Subcutaneous abdominal adipose tissue (tissue), 5 donors: ENCODE measurements around the gene SIGLEC1.

Source experiments
- H3K27ac ChIP-seq: one replicate; pipeline ENCODE4 v1.7.0; 2013; ENCODE audit warnings: low read depth, mild to moderate bottlenecking, inconsistent platforms, low read length, moderate library complexity
- H3K27me3 ChIP-seq, 5 donors: one replicate each; pipeline ENCODE4 v1.7.0; 2013; ENCODE audit warnings: low read length in 5 of 5, inconsistent platforms in 1 of 5; ENCODE audit not compliant: control insufficient read depth in 5 of 5, insufficient read depth in 4 of 5
- H3K36me3 ChIP-seq, 5 donors: one replicate each; pipeline ENCODE4 v1.7.0; 2013; ENCODE audit warnings: low read length in 5 of 5; ENCODE audit not compliant: control insufficient read depth in 5 of 5, insufficient read depth in 5 of 5
- H3K4me1 ChIP-seq, 5 donors: one replicate each; pipeline ENCODE4 v1.7.0; 2013; ENCODE audit warnings: low read length in 5 of 5, mild to moderate bottlenecking in 3 of 5, moderate library complexity in 1 of 5; ENCODE audit not compliant: control insufficient read depth in 5 of 5, insufficient read depth in 5 of 5
- H3K4me3 ChIP-seq, 5 donors: one replicate each; pipeline ENCODE4 v1.7.0; 2013; ENCODE audit warnings: low read length in 5 of 5, low read depth in 1 of 5
- H3K9ac ChIP-seq, 5 donors: one replicate each; pipeline ENCODE4 v1.7.0; 2013; ENCODE audit warnings: low read length in 5 of 5, mild to moderate bottlenecking in 4 of 5, moderate library complexity in 3 of 5
- H3K9me3 ChIP-seq, 5 donors: one replicate each; pipeline ENCODE4 v1.7.0; 2013; ENCODE audit warnings: low read length in 5 of 5; ENCODE audit not compliant: control insufficient read depth in 5 of 5
- donor health status: healthy.
- donor health status: healthy.
- donor health status: healthy.
- donor health status: healthy.
- donor health status: healthy.

SIGLEC1 gene

GRCh38 chr20:3753501-3754275, 41.3 kb upstream of the SIGLEC1 start:
- Histone ChIP-seq H3K27me3 (no peaks in the 10 kb centered on the region), H3K27ac (no peak overlapping the region), H3K9ac (peak overlapping the region in 1 of 5 donors; percentile 50), H3K36me3 (peaks cover 0 to 61% (median 47%) of the 10 kb centered on the region in 5 donors), H3K4me1 (peaks cover 0 to 66% (median 48%) of the 10 kb centered on the region in 5 donors), H3K9me3 (no peaks in the 10 kb centered on the region), H3K4me3 (no peak overlapping the region)

GRCh38 chr20:3753098-3753497, 40.7 kb upstream of the SIGLEC1 start:
- Histone ChIP-seq H3K27me3 (no peaks in the 10 kb centered on the region), H3K4me1 (peaks cover 0 to 60% (median 43%) of the 10 kb centered on the region in 5 donors), H3K9me3 (no peaks in the 10 kb centered on the region), H3K27ac (no peak overlapping the region), H3K36me3 (peaks cover 0 to 62% (median 49%) of the 10 kb centered on the region in 5 donors), H3K9ac (peak overlapping the region in 1 of 5 donors; percentile 50), H3K4me3 (no peak overlapping the region)

- Histone ChIP-seq H3K4me3 (peak overlapping the region in 2 of 5 donors; percentile 22 to 38), H3K36me3 (peaks cover 0 to 67% (median 53%) of the 10 kb centered on the region in 5 donors), H3K27ac (no peak overlapping the region), H3K9ac (no peak overlapping the region), H3K9me3 (no peaks in the 10 kb centered on the region), H3K27me3 (no peaks in the 10 kb centered on the region), H3K4me1 (peaks cover 0 to 53% (median 36%) of the 10 kb centered on the region in 5 donors)
These were observed 40.0 kb upstream of the SIGLEC1 start for GRCh38 chr20:3752386-3752759.

- H3K9ac ChIP-seq: no peak overlapping the region
- H3K36me3 ChIP-seq: peaks cover 0 to 72% (median 59%) of the 10 kb centered on the region in 5 donors
- peaks cover 3 to 52% (median 35%) of the 10 kb centered on the region in 5 donors for H3K4me1 ChIP-seq
These were observed 39.4 kb upstream of the SIGLEC1 start for GRCh38 chr20:3751675-3752385.

GRCh38 chr20:3751305-3751674, 38.9 kb upstream of the SIGLEC1 start:
- H3K9ac ChIP-seq: no peak overlapping the region
- H3K27me3 ChIP-seq: peaks cover 0 to 3% (median 0%) of the 10 kb centered on the region in 5 donors
- no peaks in the 10 kb centered on the region for H3K9me3 ChIP-seq
- H3K4me1 ChIP-seq: peaks cover 3 to 46% (median 33%) of the 10 kb centered on the region in 5 donors
- no peak overlapping the region for H3K27ac ChIP-seq
- H3K4me3 ChIP-seq: no peak overlapping the region
- H3K36me3 ChIP-seq: peaks cover 0 to 76% (median 63%) of the 10 kb centered on the region in 5 donors

More at GRCh38 chr20:3751675-3752385, 39.4 kb upstream of the SIGLEC1 start:
- H3K27ac ChIP-seq: no peak overlapping the region
- H3K9me3 ChIP-seq: no peaks in the 10 kb centered on the region
- peak overlapping the region in 2 of 5 donors; percentile 22 to 38 for H3K4me3 ChIP-seq
- H3K27me3 ChIP-seq: peaks cover 0 to 2% (median 0%) of the 10 kb centered on the region in 5 donors

GRCh38 chr20:3749689-3750531, 37.5 kb upstream of the SIGLEC1 start:
- H3K4me1 ChIP-seq: peaks cover 3 to 37% (median 25%) of the 10 kb centered on the region in 5 donors
- H3K27me3 ChIP-seq: peaks cover 0 to 3% (median 0%) of the 10 kb centered on the region in 5 donors
- peaks cover 0 to 74% (median 66%) of the 10 kb centered on the region in 5 donors for H3K36me3 ChIP-seq
- H3K4me3 ChIP-seq: no peak overlapping the region
- no peak overlapping the region for H3K27ac ChIP-seq
- no peaks in the 10 kb centered on the region for H3K9me3 ChIP-seq
- H3K9ac ChIP-seq: no peak overlapping the region

GRCh38 chr20:3749087-3749688, 36.8 kb upstream of the SIGLEC1 start:
- peaks cover 0 to 3% (median 0%) of the 10 kb centered on the region in 5 donors for H3K27me3 ChIP-seq
- H3K4me1 ChIP-seq: peaks cover 3 to 32% (median 17%) of the 10 kb centered on the region in 5 donors
- H3K27ac ChIP-seq: no peak overlapping the region
- no peak overlapping the region for H3K4me3 ChIP-seq
- no peak overlapping the region for H3K9ac ChIP-seq
- H3K36me3 ChIP-seq: peaks cover 0 to 80% (median 66%) of the 10 kb centered on the region in 5 donors
- H3K9me3 ChIP-seq: no peaks in the 10 kb centered on the region

GRCh38 chr20:3748073-3748472, 35.7 kb upstream of the SIGLEC1 start:
- H3K36me3 ChIP-seq: peaks cover 0 to 83% (median 71%) of the 10 kb centered on the region in 5 donors
- H3K27me3 ChIP-seq: peaks cover 0 to 3% (median 0%) of the 10 kb centered on the region in 5 donors
- H3K27ac ChIP-seq: no peak overlapping the region
- no peak overlapping the region for H3K4me3 ChIP-seq
- H3K9me3 ChIP-seq: no peaks in the 10 kb centered on the region
- no peak overlapping the region for H3K9ac ChIP-seq
- peaks cover 0 to 21% (median 6%) of the 10 kb centered on the region in 5 donors for H3K4me1 ChIP-seq

- Histone ChIP-seq H3K36me3 (peaks cover 0 to 80% (median 71%) of the 10 kb centered on the region in 5 donors), H3K9me3 (no peaks in the 10 kb centered on the region)
These were observed 35.1 kb upstream of the SIGLEC1 start for GRCh38 chr20:3747471-3747870.

More at GRCh38 chr20:3747471-3747870, 35.1 kb upstream of the SIGLEC1 start:
- no peak overlapping the region for H3K27ac ChIP-seq
- peaks cover 0 to 15% (median 4%) of the 10 kb centered on the region in 5 donors for H3K4me1 ChIP-seq
- H3K27me3 ChIP-seq: peaks cover 0 to 3% (median 0%) of the 10 kb centered on the region in 5 donors
- no peak overlapping the region for H3K4me3 ChIP-seq
- no peak overlapping the region for H3K9ac ChIP-seq
